GM21786 (cell line): Measurements from ENCODE around the gene TSR1.

Experiments
- ATAC-seq: cut with Tn5 transposase; IDR thresholded peaks from one replicate; pipeline ENCODE4 v1.9.1; 2021; ENCODE audit not compliant: unreplicated experiment

The TSR1 gene

DNA sequence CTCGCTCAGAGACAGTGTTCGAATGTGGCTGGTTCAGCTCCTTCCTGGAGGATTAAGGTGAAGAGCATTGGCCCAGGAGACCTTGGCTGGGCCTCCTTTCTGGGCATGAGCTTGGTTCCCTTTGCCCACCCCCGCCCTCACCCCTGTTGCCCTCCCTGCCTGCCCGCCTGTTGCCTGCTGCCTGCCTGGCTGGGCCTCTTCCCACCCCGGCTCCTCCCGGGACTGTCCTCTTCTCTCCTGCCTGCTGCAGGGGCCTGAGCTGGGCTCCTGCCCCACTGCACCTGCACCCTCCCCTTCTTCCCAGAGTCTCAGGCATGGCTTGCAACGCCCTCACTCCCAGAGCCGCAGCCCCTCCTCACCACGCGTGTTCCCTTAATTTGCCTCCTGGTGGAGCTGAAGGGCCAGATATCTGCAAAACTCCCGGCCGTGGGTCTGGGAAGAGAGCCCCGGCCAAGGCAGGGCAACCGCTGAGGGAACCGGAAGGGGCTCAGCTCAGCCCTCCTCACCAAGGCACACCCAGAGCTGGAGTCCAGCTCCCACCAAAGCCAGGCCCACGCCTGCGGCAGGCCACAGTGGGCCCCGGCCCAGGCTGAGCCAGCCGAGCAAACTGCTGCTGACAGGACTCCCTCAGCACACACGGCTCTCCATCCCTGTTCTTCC lies 33.4 kb upstream of the TSR1 start:
- ATAC-seq, result no peak

DNA sequence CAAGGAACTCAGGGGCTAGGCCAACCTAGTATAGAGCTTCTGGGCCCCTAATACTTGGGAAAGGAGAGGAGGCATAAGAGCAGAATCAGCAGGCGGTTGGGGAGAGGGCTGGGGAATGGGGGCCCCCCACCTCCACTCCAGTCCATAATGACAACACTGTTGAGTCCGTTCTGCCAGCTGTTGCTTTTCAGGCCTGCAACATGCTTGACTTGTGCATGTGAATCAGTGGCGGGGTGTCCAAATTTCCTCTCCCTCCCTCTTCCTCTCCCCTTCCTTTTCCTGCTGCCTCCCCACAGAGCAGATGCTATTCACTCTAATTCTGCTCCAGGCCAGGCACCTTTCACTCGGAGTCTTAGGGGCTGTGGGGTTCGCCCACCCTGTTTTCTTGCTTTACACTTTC lies 32.8 kb upstream of the TSR1 start:
- no peak for ATAC-seq

GRCh38 chr17:2368359-2368758 lies 32.1 kb upstream of the TSR1 start:
- no peak for ATAC-seq

GRCh38 chr17:2366747-2367494 lies 30.7 kb upstream of the TSR1 start:
- no peak for ATAC-seq

DNA sequence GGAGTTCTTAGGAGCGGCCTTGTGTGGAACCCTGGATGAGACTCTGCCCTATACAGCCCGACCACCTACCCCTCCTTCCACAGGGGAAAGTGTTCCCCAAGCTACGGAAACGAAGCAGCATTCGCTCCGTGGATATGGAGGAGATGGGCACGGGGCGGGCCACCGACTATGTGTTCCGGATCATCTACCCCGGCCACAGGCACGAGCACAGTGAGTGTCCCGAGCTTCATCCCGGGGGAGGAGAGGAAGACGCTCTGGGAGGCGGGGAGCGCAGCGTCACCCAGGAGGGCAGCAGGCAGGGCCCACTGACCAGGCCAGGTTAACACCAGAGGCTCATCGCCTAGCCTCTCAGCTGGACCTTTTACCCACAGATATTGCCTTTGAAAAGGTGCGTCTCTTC lies 28.9 kb upstream of the TSR1 start:
- ATAC-seq, result no peak

- no peak for ATAC-seq
Observed at GRCh38 chr17:2364763-2365116, 28.5 kb upstream of the TSR1 start.

GRCh38 chr17:2363851-2364762 lies 27.9 kb upstream of the TSR1 start:
- ATAC-seq, result no peak

GRCh38 chr17:2363318-2363717 lies 27.1 kb upstream of the TSR1 start:
- no peak for ATAC-seq

DNA sequence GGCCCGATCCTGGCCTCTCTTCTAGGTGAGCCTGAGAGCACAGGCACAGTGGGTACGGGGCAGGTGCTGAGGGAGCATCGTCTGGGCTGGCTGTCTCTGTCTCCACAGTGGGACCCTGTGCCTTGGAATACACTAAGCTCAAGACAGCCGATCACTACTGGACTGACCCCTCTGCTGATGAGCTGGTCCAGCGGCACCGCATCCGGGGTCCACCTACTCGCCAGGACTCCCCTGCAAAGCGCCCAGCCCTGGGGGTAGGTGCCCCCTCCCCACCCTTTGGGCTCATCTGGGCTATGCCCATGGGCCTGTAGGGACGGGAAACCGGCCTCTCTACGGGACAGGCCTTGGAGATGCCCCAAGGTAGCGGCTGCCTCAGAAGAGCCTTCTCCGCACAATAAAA lies 26.6 kb upstream of the TSR1 start:
- ATAC-seq, result no peak

GRCh38 chr17:2362416-2362815 lies 26.2 kb upstream of the TSR1 start:
- ATAC-seq, result no peak

DNA sequence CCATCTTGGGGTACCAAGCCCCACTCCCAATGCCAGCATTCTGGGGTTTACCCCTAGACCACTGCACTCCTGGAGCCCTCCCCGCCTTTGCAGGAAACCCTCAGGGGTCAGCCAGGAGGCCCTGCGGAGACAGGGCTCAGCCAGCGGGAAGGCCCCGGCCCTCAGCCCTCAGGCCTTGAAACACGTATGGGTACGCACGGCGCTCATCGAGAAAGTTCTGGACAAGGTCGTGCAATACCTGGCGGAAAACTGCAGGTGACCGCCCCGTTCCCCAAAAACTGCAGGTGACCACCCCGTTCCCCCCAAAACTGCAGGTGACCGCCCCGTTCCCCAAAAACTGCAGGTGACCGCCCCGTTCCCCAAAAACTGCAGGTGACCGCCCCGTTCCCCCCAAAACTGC lies 25.8 kb upstream of the TSR1 start:
- ATAC-seq, result no peak

DNA sequence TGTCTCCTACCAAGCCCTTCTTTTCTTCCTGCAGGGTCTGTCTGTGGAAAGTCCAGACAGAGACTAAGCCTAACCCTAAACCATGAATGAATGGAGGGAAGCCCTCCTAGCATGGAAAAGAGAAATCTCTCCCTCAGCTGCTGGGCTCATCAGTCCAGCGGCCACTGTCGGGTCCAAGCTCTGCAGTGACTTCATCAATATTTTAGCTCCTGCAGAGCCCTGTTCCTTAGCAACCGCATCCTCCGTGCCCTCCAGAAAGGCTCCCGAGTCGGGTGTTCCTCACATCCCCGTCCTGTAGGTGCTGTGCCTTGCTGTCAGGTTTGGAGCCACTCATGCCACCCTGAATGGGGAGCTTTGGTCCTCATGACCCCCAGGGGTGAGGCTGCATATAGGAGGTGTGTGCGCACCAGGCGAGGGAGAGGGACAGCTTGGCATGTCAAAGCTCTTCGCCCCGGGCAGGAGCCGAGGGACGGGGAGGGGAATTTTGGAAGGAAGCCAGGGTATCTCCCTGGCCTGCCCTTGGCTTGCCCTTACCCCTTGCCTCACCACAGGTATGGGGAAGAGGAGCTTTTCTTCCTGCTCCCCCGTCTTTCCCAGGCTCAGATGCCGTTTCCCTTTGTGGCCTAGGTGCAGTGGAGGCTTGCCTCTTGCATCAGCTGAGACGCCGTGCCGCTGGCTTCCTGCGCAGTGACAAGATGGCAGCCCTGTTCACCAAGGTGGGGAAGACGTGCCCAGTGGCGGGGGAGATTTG lies 24.9 kb upstream of the TSR1 start:
- ATAC-seq, result no peak

- ATAC-seq, result no peak
Observed at GRCh38 chr17:2357931-2358434, 21.7 kb upstream of the TSR1 start.

GRCh38 chr17:2357237-2357636 lies 21.0 kb upstream of the TSR1 start:
- no peak for ATAC-seq

DNA sequence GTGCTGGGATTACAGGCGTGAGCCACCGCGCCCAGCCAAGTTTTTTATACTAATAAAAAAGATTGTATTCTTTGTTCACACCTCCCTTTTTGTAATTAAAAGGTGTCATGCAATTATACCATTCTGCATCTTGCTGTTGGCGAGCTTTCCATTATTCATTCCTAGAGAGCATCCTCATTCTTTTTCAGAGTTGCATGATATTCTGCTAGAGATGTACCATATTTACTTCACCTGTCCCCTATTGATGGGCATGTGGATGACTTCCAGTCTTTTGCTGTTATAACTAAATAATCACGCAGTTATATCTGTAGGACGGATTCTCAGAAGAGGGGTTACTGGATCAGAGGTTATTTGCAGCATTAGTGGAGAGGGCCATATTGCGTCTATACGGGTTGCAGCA lies 18.1 kb upstream of the TSR1 start:
- no peak for ATAC-seq

- no peak for ATAC-seq
Observed at GRCh38 chr17:2351269-2351668, 15.0 kb upstream of the TSR1 start.

DNA sequence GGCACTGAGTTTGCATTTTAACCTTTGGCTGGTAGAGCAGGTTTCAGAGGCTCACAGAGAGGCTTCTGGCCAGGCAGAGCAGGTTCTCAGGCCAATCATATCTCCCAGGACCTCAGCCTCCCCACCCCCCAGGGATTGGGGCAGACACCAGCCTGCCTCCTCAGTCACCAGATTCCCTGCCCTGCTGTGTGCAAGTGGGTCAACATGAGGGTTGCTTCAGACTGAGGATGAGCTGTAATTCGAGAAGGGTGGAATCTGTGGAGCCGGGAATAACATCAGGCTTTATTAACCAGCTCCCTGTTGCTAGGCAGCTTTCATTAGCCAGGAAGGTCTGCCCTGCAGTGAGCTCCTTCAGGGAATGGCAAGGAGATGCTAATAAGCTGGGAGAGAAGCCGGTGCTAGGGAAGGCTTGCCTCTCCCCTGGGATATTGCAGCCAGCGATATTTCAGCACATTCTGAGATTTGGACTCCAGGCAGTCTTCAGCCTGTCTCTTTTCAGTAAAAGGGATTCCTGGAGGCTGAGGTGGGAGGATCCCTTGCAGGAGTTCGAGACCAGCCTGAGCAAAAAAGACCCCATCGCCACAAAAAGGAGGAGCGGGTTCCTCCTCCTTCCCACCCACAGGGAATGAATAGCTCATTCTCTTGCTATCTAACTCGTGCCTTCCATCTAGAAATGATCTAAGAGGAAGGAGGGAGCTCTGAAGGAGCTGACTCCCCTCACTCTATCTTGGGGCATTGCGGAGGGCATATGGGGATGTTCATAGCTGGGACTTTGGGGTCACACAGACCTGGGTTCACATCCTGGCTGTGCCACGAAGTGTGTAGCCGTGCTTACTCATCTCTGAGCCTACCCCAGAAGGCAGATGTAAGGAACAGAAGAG lies 11.8 kb upstream of the TSR1 start:
- no peak for ATAC-seq

DNA sequence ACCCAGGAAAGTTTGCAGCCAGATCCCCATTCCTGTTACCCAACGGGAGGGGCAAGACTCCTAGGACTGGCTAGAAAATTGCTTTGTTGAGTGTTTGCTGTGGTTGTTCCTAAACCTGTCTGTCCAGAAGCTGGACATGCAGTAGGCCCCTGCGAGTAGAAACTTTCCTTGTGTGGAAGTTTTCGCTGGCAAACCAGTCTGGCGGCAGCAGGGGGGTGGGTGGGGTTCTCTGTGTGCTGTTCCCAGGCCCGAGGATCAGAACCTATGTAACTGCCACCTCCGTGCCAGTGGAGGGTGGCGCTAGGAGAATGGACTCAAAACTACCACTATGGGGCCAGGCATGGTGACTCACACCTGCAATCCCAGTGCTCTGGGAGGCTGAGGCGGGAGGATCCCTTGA lies 10.2 kb upstream of the TSR1 start:
- no peak for ATAC-seq

DNA sequence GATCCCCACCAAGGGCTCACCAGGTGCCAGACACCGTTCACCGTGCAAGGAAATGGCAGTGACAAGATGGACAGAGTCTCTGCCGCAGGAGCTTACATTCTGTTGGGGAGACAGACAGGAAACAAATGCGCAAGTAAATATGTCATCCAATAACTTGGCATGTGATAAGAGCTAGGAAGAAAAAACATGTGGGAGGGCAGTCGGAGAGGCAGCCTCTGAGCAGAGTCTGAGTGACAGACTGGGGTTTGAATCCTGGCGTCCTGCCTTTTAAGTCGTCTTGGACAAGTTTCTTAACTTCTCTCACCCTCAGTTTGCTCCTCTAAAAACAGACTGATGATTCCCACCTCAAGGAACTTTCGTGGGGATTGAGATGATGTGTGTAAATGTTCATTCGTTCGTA lies 8.3 kb upstream of the TSR1 start:
- no peak for ATAC-seq

DNA sequence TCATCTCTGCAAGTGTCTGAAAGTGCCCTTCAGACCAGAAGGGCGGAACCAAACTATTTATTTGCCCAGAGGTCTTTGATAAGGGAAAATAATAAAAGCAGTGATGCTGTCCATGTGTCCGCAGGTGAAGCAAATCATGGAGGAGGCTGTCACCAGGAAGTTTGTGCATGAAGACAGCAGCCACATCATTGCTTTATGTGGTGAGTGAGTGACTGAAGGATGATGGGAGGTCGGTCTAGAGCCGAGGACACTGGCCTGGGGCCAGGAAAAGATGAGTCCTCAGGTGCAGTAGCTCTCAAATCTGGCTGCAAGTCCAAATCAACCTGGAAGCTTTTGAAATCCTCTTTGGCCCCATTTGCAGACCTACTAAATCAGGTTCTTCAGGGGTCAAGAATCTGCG lies 7.2 kb upstream of the TSR1 start:
- no peak for ATAC-seq
